GM06990 (cell line): Measurements from ENCODE around the gene PPP1R12A.

Experiments
- DNase-seq: peaks from one replicate; pipeline ENCODE4 v3.0.0-alpha.2; 2011; ENCODE audit not compliant: insufficient read length; ENCODE audit errors: extremely low read depth
- H3K27me3 ChIP-seq: replicated peaks from 2 replicates; pipeline ENCODE4 v1.6.0; 2011; ENCODE audit warnings: low read length; ENCODE audit not compliant: control insufficient read depth, insufficient read depth
- H3K36me3 ChIP-seq: 2 replicates; pipeline ENCODE4 v1.5.1; 2011; ENCODE audit warnings: low read length; ENCODE audit not compliant: control insufficient read depth, insufficient read depth
- H3K4me3 ChIP-seq: replicated peaks from 2 replicates; pipeline ENCODE4 v1.5.1; 2011; ENCODE audit warnings: low read depth, mild to moderate bottlenecking, control low read depth, low read length
- TF ChIP-seq, protein P1 (sequence below): IDR thresholded peaks from 2 replicates; pipeline ENCODE4 v1.5.1; 2011; ENCODE audit warnings: low read length, control low read depth, mild to moderate bottlenecking, inconsistent platforms; ENCODE audit not compliant: insufficient read depth, poor library complexity, severe bottlenecking

Gene PPP1R12A

GRCh38 chr12:79778802-79779448 is 156.0 kb downstream of the PPP1R12A start:
- H3K36me3 ChIP-seq: no peaks in the 10 kb centered on the region; the same call in none of the 2 replicates
- TF ChIP-seq, protein P1, sequence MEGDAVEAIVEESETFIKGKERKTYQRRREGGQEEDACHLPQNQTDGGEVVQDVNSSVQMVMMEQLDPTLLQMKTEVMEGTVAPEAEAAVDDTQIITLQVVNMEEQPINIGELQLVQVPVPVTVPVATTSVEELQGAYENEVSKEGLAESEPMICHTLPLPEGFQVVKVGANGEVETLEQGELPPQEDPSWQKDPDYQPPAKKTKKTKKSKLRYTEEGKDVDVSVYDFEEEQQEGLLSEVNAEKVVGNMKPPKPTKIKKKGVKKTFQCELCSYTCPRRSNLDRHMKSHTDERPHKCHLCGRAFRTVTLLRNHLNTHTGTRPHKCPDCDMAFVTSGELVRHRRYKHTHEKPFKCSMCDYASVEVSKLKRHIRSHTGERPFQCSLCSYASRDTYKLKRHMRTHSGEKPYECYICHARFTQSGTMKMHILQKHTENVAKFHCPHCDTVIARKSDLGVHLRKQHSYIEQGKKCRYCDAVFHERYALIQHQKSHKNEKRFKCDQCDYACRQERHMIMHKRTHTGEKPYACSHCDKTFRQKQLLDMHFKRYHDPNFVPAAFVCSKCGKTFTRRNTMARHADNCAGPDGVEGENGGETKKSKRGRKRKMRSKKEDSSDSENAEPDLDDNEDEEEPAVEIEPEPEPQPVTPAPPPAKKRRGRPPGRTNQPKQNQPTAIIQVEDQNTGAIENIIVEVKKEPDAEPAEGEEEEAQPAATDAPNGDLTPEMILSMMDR: no peak
- no peak for DNase-seq
- no peak overlapping the region for H3K4me3 ChIP-seq
- H3K27me3 ChIP-seq: no peaks in the 10 kb centered on the region

GRCh38 chr12:79776111-79776510 is 158.8 kb downstream of the PPP1R12A start:
- TF ChIP-seq, protein P1: no peak
- Histone ChIP-seq H3K4me3 (no peak overlapping the region), H3K36me3 (no peaks in the 10 kb centered on the region; the same call in none of the 2 replicates), H3K27me3 (no peaks in the 10 kb centered on the region)
- DNase-seq: no peak

DNA sequence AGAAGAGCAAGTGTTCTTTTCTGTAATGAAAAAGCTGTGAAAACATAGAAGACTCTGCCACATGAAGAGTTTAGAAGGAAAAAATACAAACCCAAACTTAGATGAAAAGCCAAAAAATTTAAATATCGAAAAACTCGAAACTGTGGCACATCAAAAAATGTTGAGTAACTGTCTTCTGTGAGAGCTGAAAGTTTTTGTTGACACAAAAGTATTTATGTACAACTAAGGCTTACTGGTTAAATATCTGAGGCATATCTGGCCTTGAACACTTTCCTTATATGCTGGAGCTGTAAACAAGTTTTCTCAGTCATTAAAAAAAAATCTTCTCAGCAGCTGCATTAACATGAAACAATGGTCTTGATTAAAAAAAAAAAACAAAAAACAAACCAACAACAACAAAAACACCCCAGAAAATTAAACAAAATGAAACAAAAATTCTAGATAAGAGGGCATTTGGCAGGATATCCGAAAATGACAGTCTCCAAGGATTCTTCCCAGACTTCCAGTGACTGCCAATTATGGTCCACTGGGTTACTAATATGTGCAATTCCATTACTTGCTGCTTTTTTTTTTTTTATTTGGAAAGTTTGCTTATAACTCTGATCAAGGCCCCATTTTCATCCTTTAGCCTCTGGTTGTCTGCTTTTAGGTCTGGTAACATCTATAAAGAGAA is 159.4 kb downstream of the PPP1R12A start:
- DNase-seq: no peak
- no peak overlapping the region for H3K4me3 ChIP-seq
- H3K27me3 ChIP-seq: no peaks in the 10 kb centered on the region
- TF ChIP-seq, protein P1: no peak
- H3K36me3 ChIP-seq: no peaks in the 10 kb centered on the region; the same call in none of the 2 replicates

DNA sequence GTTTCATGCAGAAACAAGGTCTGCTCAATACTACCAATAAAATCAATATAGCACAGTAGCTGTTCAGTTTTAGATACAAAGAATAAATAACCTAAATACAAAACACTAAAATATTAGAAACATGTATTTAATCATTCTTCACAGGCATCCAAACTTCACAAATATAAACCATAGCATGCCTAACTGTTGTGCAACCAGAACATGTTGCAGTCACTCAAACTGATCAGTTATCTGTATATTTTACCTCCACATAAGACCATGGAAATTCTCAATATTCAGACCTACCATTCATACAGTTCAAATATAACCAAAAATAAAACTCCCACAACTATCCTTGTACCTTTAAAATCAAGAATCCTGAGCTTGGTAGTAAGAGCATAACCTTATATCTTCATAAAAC is 161.0 kb downstream of the PPP1R12A start:
- no peaks in the 10 kb centered on the region for H3K27me3 ChIP-seq
- TF ChIP-seq, protein P1: no peak
- H3K4me3 ChIP-seq: no peak overlapping the region
- no peaks in the 10 kb centered on the region; the same call in none of the 2 replicates for H3K36me3 ChIP-seq
- DNase-seq: no peak

DNA sequence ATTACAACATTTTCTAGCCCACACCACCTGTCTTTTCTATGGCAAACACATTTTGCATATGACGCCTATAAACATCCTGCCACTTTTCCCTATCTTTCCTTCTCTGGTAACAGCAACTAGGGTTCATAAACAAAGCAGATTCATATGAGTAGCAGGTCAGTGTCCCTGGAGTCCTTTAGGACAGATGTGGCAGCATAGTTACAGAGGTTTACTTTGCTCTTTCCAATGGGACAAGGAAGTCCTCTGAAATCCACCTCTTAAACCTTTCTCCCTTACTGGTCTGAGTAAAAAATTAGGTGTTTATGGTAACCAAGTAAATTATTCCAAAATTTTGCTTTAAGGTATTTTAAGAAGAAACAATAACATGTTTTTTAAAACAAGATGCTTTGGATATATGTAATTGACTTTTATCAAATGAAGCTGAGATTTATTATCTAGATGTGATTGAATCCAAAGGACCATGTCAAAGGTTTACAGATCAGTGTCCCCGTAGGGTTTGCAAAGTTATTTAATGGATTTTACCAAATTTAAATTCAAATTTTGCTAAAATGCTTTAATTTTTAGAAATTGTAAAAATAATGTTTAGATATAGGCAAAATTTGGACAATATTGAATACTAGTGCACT is 164.9 kb downstream of the PPP1R12A start:
- no peak overlapping the region for H3K4me3 ChIP-seq
- TF ChIP-seq, protein P1: no peak
- H3K36me3 ChIP-seq: no peaks in the 10 kb centered on the region
- DNase-seq: no peak
- no peaks in the 10 kb centered on the region for H3K27me3 ChIP-seq
